Neuronal stem cell (in vitro differentiated cells): ENCODE measurements around the gene ATG101. TPM values are rescaled to one million over a fixed set of nuclear protein-coding genes. Genes with fewer than 3 reads are reported as not detected.

ENCODE experiments used
- DNase-seq: peaks from one replicate; pipeline ENCODE4 v3.0.0-alpha.2; 2013; ENCODE audit warnings: low spot score
- H2AFZ ChIP-seq: one replicate; pipeline ENCODE4 v1.6.1; 2013; ENCODE audit warnings: mild to moderate bottlenecking, low read length, inconsistent platforms
- H2AK5ac ChIP-seq: 2 replicates; pipeline ENCODE4 v1.6.1; 2013; ENCODE audit warnings: low read depth, mild to moderate bottlenecking, inconsistent platforms, low read length, moderate library complexity, mixed read lengths
- H2BK120ac ChIP-seq: 2 replicates; pipeline ENCODE4 v1.6.1; 2013; ENCODE audit warnings: low read depth, mild to moderate bottlenecking, inconsistent platforms, low read length, moderate library complexity, mixed read lengths
- H2BK12ac ChIP-seq: one replicate; pipeline ENCODE4 v1.6.1; 2013; ENCODE audit warnings: low read length, inconsistent platforms
- H2BK15ac ChIP-seq: 2 replicates; pipeline ENCODE4 v1.6.1; 2013; ENCODE audit warnings: mild to moderate bottlenecking, low read length, inconsistent platforms, mixed read lengths
- H2BK5ac ChIP-seq: one replicate; pipeline ENCODE4 v1.6.1; 2013; ENCODE audit warnings: inconsistent platforms, mild to moderate bottlenecking, low read length, moderate library complexity
- H3K14ac ChIP-seq: one replicate; pipeline ENCODE4 v1.6.1; 2013; ENCODE audit warnings: low read length, inconsistent platforms
- H3K18ac ChIP-seq: 2 replicates; pipeline ENCODE4 v1.6.1; 2013; ENCODE audit warnings: low read length, inconsistent platforms
- H3K23ac ChIP-seq: 2 replicates; pipeline ENCODE4 v1.6.1; 2013; ENCODE audit warnings: low read depth, mild to moderate bottlenecking, mixed read lengths, low read length, inconsistent platforms; ENCODE audit not compliant: poor library complexity
- H3K27ac ChIP-seq: replicated peaks from 3 replicates; pipeline ENCODE4 v1.5.1; 2013; ENCODE audit warnings: low read length, inconsistent platforms
- H3K27me3 ChIP-seq, 3 experiments: 2 replicates each; pipeline ENCODE4 v1.6.1; 2013; ENCODE audit warnings: low read length in 3 of 3, mild to moderate bottlenecking in 2 of 3, inconsistent platforms in 1 of 3, low read depth in 1 of 3, mixed read lengths in 1 of 3, moderate library complexity in 1 of 3; ENCODE audit not compliant: control insufficient read depth in 3 of 3, insufficient read depth in 3 of 3
- H3K36me3 ChIP-seq, 2 donors: replicated peaks in 1 of 2; 2 replicates each; pipeline ENCODE4 v1.6.1; 2013; ENCODE audit warnings: low read length in 2 of 2; ENCODE audit not compliant: control insufficient read depth in 2 of 2, insufficient read depth in 2 of 2
- H3K4ac ChIP-seq: 2 replicates; pipeline ENCODE4 v1.6.1; 2013; ENCODE audit warnings: inconsistent platforms, mild to moderate bottlenecking, low read length, moderate library complexity
- H3K4me1 ChIP-seq, 2 donors: 1 replicate in 1 of 2; 2 replicates in 1 of 2; pipeline ENCODE4 v1.6.1; 2013; ENCODE audit warnings: low read length in 2 of 2, low read depth in 1 of 2; ENCODE audit not compliant: control insufficient read depth in 2 of 2, insufficient read depth in 1 of 2
- H3K4me2 ChIP-seq: one replicate; pipeline ENCODE4 v1.6.1; 2013; ENCODE audit warnings: mild to moderate bottlenecking, low read length, inconsistent platforms; ENCODE audit not compliant: insufficient read depth, poor library complexity, severe bottlenecking
- H3K4me3 ChIP-seq, 2 donors: 2 replicates each; pipeline ENCODE4 v1.5.1; 2013; ENCODE audit warnings: low read length in 2 of 2, mild to moderate bottlenecking in 2 of 2, inconsistent platforms in 1 of 2, moderate library complexity in 1 of 2
- H3K79me1 ChIP-seq: one replicate; pipeline ENCODE4 v1.6.1; 2013; ENCODE audit warnings: low read depth, mild to moderate bottlenecking, inconsistent platforms, low read length, moderate library complexity
- H3K9ac ChIP-seq: one replicate; pipeline ENCODE4 v1.6.1; 2013; ENCODE audit warnings: mild to moderate bottlenecking, low read depth, low read length, inconsistent platforms; ENCODE audit not compliant: poor library complexity
- H3K9me3 ChIP-seq, 2 donors: replicated peaks in 1 of 2; 2 replicates each; pipeline versions ENCODE3 to v1.6.1; 2013; ENCODE audit warnings: low read length in 2 of 2, mild to moderate bottlenecking in 2 of 2, inconsistent platforms in 1 of 2, low read depth in 1 of 2, mixed read lengths in 1 of 2, moderate library complexity in 1 of 2; ENCODE audit not compliant: control insufficient read depth in 2 of 2, insufficient read depth in 1 of 2
- H4K8ac ChIP-seq: one replicate; pipeline ENCODE4 v1.6.1; 2013; ENCODE audit warnings: low read depth, mild to moderate bottlenecking, inconsistent platforms, low read length, moderate library complexity
- H4K91ac ChIP-seq: one replicate; pipeline ENCODE4 v1.6.1; 2013; ENCODE audit warnings: low read length, low read depth, mild to moderate bottlenecking, inconsistent platforms; ENCODE audit not compliant: poor library complexity
- WGBS, 2 donors: extraction: QIAGEN DNeasy Blood & Tissue Kit; methylation state at CpG; one replicate each; pipeline ENCODE4 v1.1.7; 2013; ENCODE audit warnings: missing lambda C conversion rate in 2 of 2, mixed read lengths in 1 of 2; ENCODE audit not compliant: insufficient read length in 2 of 2, insufficient replicate concordance in 1 of 2; ENCODE audit errors: extremely low coverage in 2 of 2; 5-methylcytosine and 5-hydroxymethylcytosine counted together
- polyA plus RNA-seq, 2 experiments: library from polyadenylated mRNA; stranded (reverse); fragments of 200-250 nt; gene quantifications; one replicate each; pipeline ENCODE4 v1.2.3, GENCODE V29; 2013

Gene ATG101
- polyA plus RNA-seq (2013, experiment 1 of 2): 16.4 TPM
- 15.2 TPM for polyA plus RNA-seq (2013, experiment 2 of 2)

GRCh38 chr12:52069327-52070184 lies at the start of gene ATG101:
ATG101 (plus strand) TSS chr12:52069978; CDS start chr12:52073651, 3,673 bp downstream.
- Histone ChIP-seq H2BK5ac (peak within 1 kb of the TSS; percentile 76), H4K8ac (no peak within 1 kb of the TSS), H3K4me1 (peaks cover 3 to 6% of the 10 kb centered on the region in 2 donors), H3K4me2 (peak within 1 kb of the TSS; percentile 82), H3K79me1 (peaks cover 6% of the 10 kb centered on the region), H3K9me3 (no peaks in the 10 kb centered on the region), H4K91ac (peak within 1 kb of the TSS; percentile 25), H3K4ac (no peak within 1 kb of the TSS), H3K14ac (no peak within 1 kb of the TSS), H3K18ac (peak within 1 kb of the TSS; percentile 99), H3K27ac (peak within 1 kb of the TSS; percentile 30), H3K4me3 (peak within 1 kb of the TSS; percentile 85 to 94), H3K27me3 (peaks cover 0 to 14% (median 2%) of the 10 kb centered on the region in 3 experiments), H2AFZ (peak within 1 kb of the TSS; percentile 90), H3K23ac (peak within 1 kb of the TSS; percentile 86), H3K9ac (peak within 1 kb of the TSS; percentile 84), H2AK5ac (peak within 1 kb of the TSS; percentile 0), H2BK120ac (no peak within 1 kb of the TSS), H2BK12ac (no peak within 1 kb of the TSS), H2BK15ac (no peak within 1 kb of the TSS), H3K36me3 (peaks cover 12 to 31% of the 10 kb centered on the region in 2 donors)
- no CpG with 5 or more reads among the region's 60 CpGs for WGBS, 2 donors
- peak; percentile 96 for DNase-seq

GRCh38 chr12:52020539-52021336 lies 49.0 kb upstream of the ATG101 start:
- Histone ChIP-seq H3K79me1 (no peaks in the 10 kb centered on the region), H3K18ac (peak overlapping the region; percentile 73), H3K27ac (no peak overlapping the region), H4K91ac (no peak overlapping the region), H4K8ac (no peak overlapping the region), H2AFZ (peak overlapping the region; percentile 96), H3K9me3 (no peaks in the 10 kb centered on the region), H2BK12ac (no peak overlapping the region), H3K36me3 (no peaks in the 10 kb centered on the region), H2BK120ac (no peak overlapping the region), H3K27me3 (peaks cover 0 to 20% (median 15%) of the 10 kb centered on the region in 3 experiments), H3K4me2 (no peak overlapping the region), H3K9ac (no peak overlapping the region), H3K4me1 (peaks cover 11 to 13% of the 10 kb centered on the region in 2 donors), H2AK5ac (no peak overlapping the region), H2BK5ac (no peak overlapping the region), H3K4ac (no peak overlapping the region), H3K4me3 (peak overlapping the region in 1 of 2 donors; percentile 27), H2BK15ac (no peak overlapping the region), H3K23ac (no peak overlapping the region), H3K14ac (no peak overlapping the region)
- no CpG with 5 or more reads among the region's 9 CpGs for WGBS, 2 donors
- no peak for DNase-seq

GRCh38 chr12:52022841-52023181 lies 47.0 kb upstream of the ATG101 start:
- no peak overlapping the region for H3K27ac ChIP-seq
- DNase-seq: no peak
- H3K9me3 ChIP-seq: no peaks in the 10 kb centered on the region

More at GRCh38 chr12:52022841-52023181, 47.0 kb upstream of the ATG101 start:
- no CpG with 5 or more reads among the region's 14 CpGs for WGBS, 2 donors
- peaks cover 0 to 23% (median 17%) of the 10 kb centered on the region in 3 experiments for H3K27me3 ChIP-seq
- H3K4me1 ChIP-seq: peaks cover 21 to 22% of the 10 kb centered on the region in 2 donors
- H3K9ac ChIP-seq: peak overlapping the region; percentile 92
- H3K4me2 ChIP-seq: peak overlapping the region; percentile 100
- no peak overlapping the region for H2BK5ac ChIP-seq
- no peak overlapping the region for H3K14ac ChIP-seq
- H2BK12ac ChIP-seq: no peak overlapping the region
- peak overlapping the region; percentile 94 for H3K23ac ChIP-seq
- H2BK120ac ChIP-seq: no peak overlapping the region
- peak overlapping the region; percentile 97 for H2AFZ ChIP-seq
- H3K4me3 ChIP-seq: peak overlapping the region; percentile 53 to 79
- H4K91ac ChIP-seq: no peak overlapping the region
- H4K8ac ChIP-seq: no peak overlapping the region
- H3K4ac ChIP-seq: no peak overlapping the region
- peak overlapping the region; percentile 70 for H2BK15ac ChIP-seq
- no peaks in the 10 kb centered on the region for H3K36me3 ChIP-seq
- H3K79me1 ChIP-seq: no peaks in the 10 kb centered on the region
- H2AK5ac ChIP-seq: no peak overlapping the region
- peak overlapping the region; percentile 90 for H3K18ac ChIP-seq
